CD14-positive monocyte (primary cell): ENCODE results near the gene PRDM8. TPM values are rescaled to one million over a fixed set of nuclear protein-coding genes. Genes with fewer than 3 reads are reported as not detected.

ENCODE experiments used
- DNase-seq, 3 donors: peaks; one replicate each; pipeline ENCODE4 v3.0.0-alpha.2; 2011 to 2022
- H2AFZ ChIP-seq: 2 replicates; pipeline ENCODE4 v1.6.0; 2012; ENCODE audit warnings: mild to moderate bottlenecking, low read depth, low read length, inconsistent platforms; ENCODE audit not compliant: insufficient read depth, poor library complexity, severe bottlenecking
- H3K27ac ChIP-seq, 2 donors: 1 replicate in 1 of 2; 2 replicates in 1 of 2; pipeline ENCODE4 v1.5.1; 2012 to 2013; ENCODE audit warnings: low read length in 2 of 2, control low read depth in 1 of 2, inconsistent platforms in 1 of 2, low read depth in 1 of 2, mild to moderate bottlenecking in 1 of 2
- H3K27me3 ChIP-seq, 2 donors: one replicate each; pipeline versions ENCODE4 v1.6.0 to v1.6.1; 2011 to 2013; ENCODE audit warnings: low read length in 2 of 2; ENCODE audit not compliant: control insufficient read depth in 2 of 2, insufficient read depth in 2 of 2
- H3K36me3 ChIP-seq, 2 donors: replicated peaks in 1 of 2; 1 replicate in 1 of 2; 2 replicates in 1 of 2; pipeline versions ENCODE4 v1.5.1 to v1.6.1; 2012 to 2013; ENCODE audit warnings: low read length in 2 of 2, control low read depth in 1 of 2, inconsistent platforms in 1 of 2, mild to moderate bottlenecking in 1 of 2; ENCODE audit not compliant: insufficient read depth in 2 of 2, control insufficient read depth in 1 of 2
- H3K4me1 ChIP-seq, 2 donors: 1 replicate in 1 of 2; 2 replicates in 1 of 2; pipeline versions ENCODE4 v1.5.1 to v1.6.1; 2012 to 2013; ENCODE audit warnings: low read length in 2 of 2, control low read depth in 1 of 2, inconsistent platforms in 1 of 2, mild to moderate bottlenecking in 1 of 2, moderate library complexity in 1 of 2; ENCODE audit not compliant: insufficient read depth in 2 of 2, control insufficient read depth in 1 of 2
- H3K4me2 ChIP-seq: replicated peaks from 2 replicates; pipeline ENCODE3; 2012; ENCODE audit warnings: low read length, moderate library complexity, mild to moderate bottlenecking; ENCODE audit not compliant: poor library complexity, severe bottlenecking; ENCODE audit errors: extremely low read depth
- H3K4me3 ChIP-seq, 3 experiments: fragments of 200-600 bp in 1 of 3; sonication (generic) in 1 of 3; replicated peaks in 1 of 3; 1 replicate in 2 of 3; 2 replicates in 1 of 3; pipeline ENCODE4 v1.5.1; 2011 to 2013; ENCODE audit warnings: low read length in 3 of 3, mild to moderate bottlenecking in 3 of 3, control low read depth in 2 of 3, low read depth in 2 of 3, inconsistent platforms in 1 of 3, moderate library complexity in 1 of 3
- H3K79me2 ChIP-seq: 2 replicates; pipeline ENCODE4 v1.6.0; 2012; ENCODE audit warnings: mild to moderate bottlenecking, control low read depth, inconsistent platforms, low read length, moderate library complexity; ENCODE audit not compliant: insufficient read depth
- H3K9ac ChIP-seq: 2 replicates; pipeline ENCODE4 v1.6.0; 2017; ENCODE audit warnings: low read length, mild to moderate bottlenecking; ENCODE audit not compliant: insufficient read depth, poor library complexity, severe bottlenecking
- H3K9me3 ChIP-seq, 2 donors: replicated peaks in 1 of 2; 1 replicate in 1 of 2; 2 replicates in 1 of 2; pipeline versions ENCODE4 v1.5.1 to v1.6.1; 2012 to 2013; ENCODE audit warnings: low read length in 2 of 2, control low read depth in 1 of 2; ENCODE audit not compliant: control insufficient read depth in 1 of 2, insufficient read depth in 1 of 2
- H4K20me1 ChIP-seq: 2 replicates; pipeline ENCODE4 v1.6.0; 2012; ENCODE audit warnings: mild to moderate bottlenecking, low read length, control low read depth, moderate library complexity; ENCODE audit not compliant: insufficient read depth
- H3K27ac Mint-ChIP-seq, 7 donors: one replicate each; pipeline ENCODE4 v1.8.0; 2020; ENCODE audit warnings: mild to moderate bottlenecking in 7 of 7, mixed read lengths in 7 of 7, moderate library complexity in 6 of 7, inconsistent platforms in 2 of 7
- H3K27me3 Mint-ChIP-seq, 3 donors: one replicate each; pipeline ENCODE4 v1.8.0; 2021 to 2022; ENCODE audit warnings: low read depth in 3 of 3, mild to moderate bottlenecking in 3 of 3, mixed read lengths in 3 of 3, moderate library complexity in 3 of 3, inconsistent platforms in 1 of 3
- H3K36me3 Mint-ChIP-seq, 2 donors: one replicate each; pipeline ENCODE4 v1.8.0; 2020; ENCODE audit warnings: mixed read lengths in 2 of 2, inconsistent platforms in 1 of 2, mild to moderate bottlenecking in 1 of 2
- H3K4me1 Mint-ChIP-seq: one replicate; pipeline ENCODE4 v1.8.0; 2020; ENCODE audit warnings: mild to moderate bottlenecking, mixed read lengths
- H3K4me3 Mint-ChIP-seq, 2 donors: one replicate each; pipeline ENCODE4 v1.8.0; 2020; ENCODE audit warnings: mild to moderate bottlenecking in 2 of 2, mixed read lengths in 2 of 2, moderate library complexity in 1 of 2
- H3K9me3 Mint-ChIP-seq, 7 donors: one replicate each; pipeline ENCODE4 v1.8.0; 2020 to 2022; ENCODE audit warnings: mixed read lengths in 7 of 7, mild to moderate bottlenecking in 6 of 7, moderate library complexity in 6 of 7, inconsistent platforms in 2 of 7
- WGBS: methylation state at CpG from one replicate; pipeline ENCODE4 v1.1.5; 2013; ENCODE audit warnings: missing lambda C conversion rate; ENCODE audit not compliant: insufficient coverage; 5-methylcytosine and 5-hydroxymethylcytosine counted together
- intact Hi-C, 2 donors: fragments of 100-400 bp; cut with micrococcal nuclease; formaldehyde crosslinking; loops; one replicate each; pipeline versions ENCODE4 v1.15.0 to v1.15.1; 2023
- polyA plus RNA-seq, 3 donors: library from polyadenylated mRNA; depleted of rRNA in 1 of 3; unstranded in 2 of 3; stranded (reverse) in 1 of 3; fragments of 300-500 nt in 2 of 3; fragments of >200 nt in 1 of 3; fragmentation: Illumina TruSeq in 2 of 3; gene quantifications; 1 replicate in 2 of 3; 2 replicates in 1 of 3; pipeline ENCODE4 v1.2.3, GENCODE V29; 2012 to 2021
- TF ChIP-seq, protein P1 (sequence below): fragments of 200-600 bp; IDR thresholded peaks from one replicate; pipeline ENCODE4 v1.8.0; 2022; ENCODE audit warnings: antibody characterized with exemption, mild to moderate bottlenecking

Gene PRDM8
- polyA plus RNA-seq, 3 donors = 0.22 to 0.77 (median 0.23) TPM

GRCh38 chr4:80225595-80225994, 28.3 kb downstream of the PRDM8 start:
- H3K79me2 ChIP-seq = no peaks in the 10 kb centered on the region
- H3K36me3 ChIP-seq = no peaks in the 10 kb centered on the region
- Mint-ChIP-seq H3K27ac (no peak overlapping the region), H3K27me3 (no peaks in the 10 kb centered on the region), H3K9me3 (no peaks in the 10 kb centered on the region), H3K4me3 (no peak overlapping the region), H3K4me1 (peaks cover 2% of the 10 kb centered on the region), H3K36me3 (no peaks in the 10 kb centered on the region)
- H3K27ac ChIP-seq = no peak overlapping the region
- H4K20me1 ChIP-seq = no peaks in the 10 kb centered on the region
- intact Hi-C loops = no loop called here
- H3K4me2 ChIP-seq = no peak overlapping the region
- H3K4me3 ChIP-seq = no peak overlapping the region
- WGBS = 0% methylated on average over 1 of the region's 2 CpGs
- peaks cover 0 to 2% of the 10 kb centered on the region in 2 donors for H3K27me3 ChIP-seq
- no peak overlapping the region for H2AFZ ChIP-seq
- TF ChIP-seq, protein P1, sequence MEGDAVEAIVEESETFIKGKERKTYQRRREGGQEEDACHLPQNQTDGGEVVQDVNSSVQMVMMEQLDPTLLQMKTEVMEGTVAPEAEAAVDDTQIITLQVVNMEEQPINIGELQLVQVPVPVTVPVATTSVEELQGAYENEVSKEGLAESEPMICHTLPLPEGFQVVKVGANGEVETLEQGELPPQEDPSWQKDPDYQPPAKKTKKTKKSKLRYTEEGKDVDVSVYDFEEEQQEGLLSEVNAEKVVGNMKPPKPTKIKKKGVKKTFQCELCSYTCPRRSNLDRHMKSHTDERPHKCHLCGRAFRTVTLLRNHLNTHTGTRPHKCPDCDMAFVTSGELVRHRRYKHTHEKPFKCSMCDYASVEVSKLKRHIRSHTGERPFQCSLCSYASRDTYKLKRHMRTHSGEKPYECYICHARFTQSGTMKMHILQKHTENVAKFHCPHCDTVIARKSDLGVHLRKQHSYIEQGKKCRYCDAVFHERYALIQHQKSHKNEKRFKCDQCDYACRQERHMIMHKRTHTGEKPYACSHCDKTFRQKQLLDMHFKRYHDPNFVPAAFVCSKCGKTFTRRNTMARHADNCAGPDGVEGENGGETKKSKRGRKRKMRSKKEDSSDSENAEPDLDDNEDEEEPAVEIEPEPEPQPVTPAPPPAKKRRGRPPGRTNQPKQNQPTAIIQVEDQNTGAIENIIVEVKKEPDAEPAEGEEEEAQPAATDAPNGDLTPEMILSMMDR = no peak
- no peak for DNase-seq
- H3K9me3 ChIP-seq = no peaks in the 10 kb centered on the region
- no peaks in the 10 kb centered on the region for H3K4me1 ChIP-seq
- no peak overlapping the region for H3K9ac ChIP-seq

DNA sequence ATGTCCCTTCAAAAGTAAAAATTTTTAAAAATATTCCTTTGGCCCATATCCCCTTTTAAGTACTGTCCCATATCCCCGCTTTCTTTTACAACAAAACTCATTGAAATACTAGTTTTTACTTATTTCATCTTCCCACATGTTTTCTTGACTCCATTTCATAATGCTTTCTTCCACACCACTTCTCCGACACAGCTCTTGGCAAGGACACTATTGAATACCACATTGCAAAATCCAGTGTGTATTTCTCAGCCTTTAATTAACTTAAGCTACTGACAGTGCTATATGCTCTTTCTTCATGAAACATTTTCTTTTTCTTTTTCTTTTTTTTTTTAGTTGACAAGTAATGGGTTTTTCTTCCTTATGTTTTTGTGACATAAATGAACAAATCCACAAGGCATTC, 28.8 kb downstream of the PRDM8 start:
- 83% methylated on average over 2 of the region's 2 CpGs for WGBS
- TF ChIP-seq, protein P1 = no peak
- Histone ChIP-seq H3K4me2 (no peak overlapping the region), H3K9me3 (no peaks in the 10 kb centered on the region), H3K4me1 (no peaks in the 10 kb centered on the region), H3K4me3 (no peak overlapping the region), H3K9ac (no peak overlapping the region), H3K27ac (no peak overlapping the region), H4K20me1 (no peaks in the 10 kb centered on the region), H3K27me3 (no peaks in the 10 kb centered on the region), H2AFZ (no peak overlapping the region), H3K36me3 (no peaks in the 10 kb centered on the region), H3K79me2 (no peaks in the 10 kb centered on the region)
- H3K27me3 Mint-ChIP-seq = no peaks in the 10 kb centered on the region
- DNase-seq = no peak
- H3K27ac Mint-ChIP-seq = no peak overlapping the region
- peaks cover 2% of the 10 kb centered on the region for H3K4me1 Mint-ChIP-seq
- intact Hi-C loops = no loop called here
- no peak overlapping the region for H3K4me3 Mint-ChIP-seq
- H3K9me3 Mint-ChIP-seq = no peaks in the 10 kb centered on the region
- H3K36me3 Mint-ChIP-seq = no peaks in the 10 kb centered on the region
